KOPT-K1 (cell line): ENCODE data around the gene PICALM.
"Not testable (repeated sequence)": the region's sequence is repeated elsewhere in the genome, so short reads cannot be mapped to it uniquely, and the experiment has no call there.

ENCODE experiments used
- H3K27ac ChIP-seq: fragments of 200-600 bp; sonication (generic); 2 replicates; pipeline ENCODE4 v1.5.1; 2016; ENCODE audit warnings: antibody characterized with exemption, mild to moderate bottlenecking, low read depth, low read length; ENCODE audit not compliant: poor library complexity, severe bottlenecking
- H3K36me3 ChIP-seq: fragments of 200-600 bp; sonication (generic); 2 replicates; pipeline ENCODE4 v1.5.1; 2017; ENCODE audit warnings: antibody characterized with exemption, mild to moderate bottlenecking, low read length, moderate library complexity; ENCODE audit not compliant: insufficient read depth
- H3K9me3 ChIP-seq: fragments of 200-600 bp; sonication (generic); 2 replicates; pipeline ENCODE4 v1.5.1; 2017; ENCODE audit warnings: antibody characterized with exemption, low read length, mild to moderate bottlenecking; ENCODE audit not compliant: insufficient read depth, poor library complexity, severe bottlenecking

PICALM gene

DNA sequence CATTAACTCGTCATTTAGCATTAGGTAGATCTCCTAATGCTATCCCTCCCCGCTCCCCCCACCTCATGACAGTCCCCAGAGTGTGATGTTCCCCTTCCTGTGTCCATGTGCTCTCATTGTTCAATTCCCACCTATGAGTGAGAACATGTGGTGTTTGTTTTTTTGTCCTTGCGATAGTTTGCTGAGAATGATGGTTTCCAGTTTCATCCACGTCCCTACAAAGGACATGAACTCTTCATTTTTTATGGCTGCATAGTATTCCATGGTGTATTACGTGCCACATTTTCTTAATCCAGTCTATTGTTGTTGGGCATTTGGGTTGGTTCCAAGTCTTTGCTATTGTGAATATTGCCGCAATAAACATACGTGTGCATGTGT lies 116.8 kb downstream of the PICALM start:
- peaks cover 41% of the 10 kb centered on the region for H3K36me3 ChIP-seq
- not testable (repeated sequence) for H3K9me3 ChIP-seq, H3K27ac ChIP-seq

DNA sequence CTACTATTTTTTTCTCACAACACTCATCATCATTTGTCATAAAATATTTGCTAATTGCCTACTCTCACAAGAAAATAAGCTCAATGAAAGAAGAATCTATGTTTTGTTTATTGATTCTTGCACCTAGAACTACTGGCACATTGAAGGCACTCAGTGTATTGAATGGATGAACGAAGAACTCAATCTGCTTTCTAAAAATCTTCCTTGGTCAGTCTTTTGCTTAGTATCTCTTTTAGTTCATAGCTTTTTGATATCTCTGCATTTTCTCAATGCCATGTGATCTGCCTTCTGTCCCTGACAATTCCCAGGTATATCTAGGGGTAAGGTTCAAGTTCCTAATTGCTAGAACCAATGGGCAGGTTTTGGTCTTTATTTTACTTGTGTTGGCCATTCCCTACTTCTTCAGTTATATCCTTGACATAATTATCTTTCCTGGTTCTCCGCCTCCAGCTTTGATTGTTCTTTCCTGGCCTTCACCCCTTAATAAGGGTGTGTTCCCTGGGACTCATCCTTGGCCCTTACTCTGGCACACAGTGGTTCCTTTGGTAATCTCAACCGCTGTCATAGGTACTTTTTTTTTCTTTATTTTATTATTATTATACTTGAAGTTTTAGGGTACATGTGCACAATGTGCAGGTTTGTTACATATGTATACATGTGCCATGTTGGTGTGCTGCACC lies 117.3 kb downstream of the PICALM start:
- H3K27ac ChIP-seq = no peak overlapping the region
- H3K9me3 ChIP-seq = peaks cover 10% of the 10 kb centered on the region
- H3K36me3 ChIP-seq = peaks cover 36% of the 10 kb centered on the region

DNA sequence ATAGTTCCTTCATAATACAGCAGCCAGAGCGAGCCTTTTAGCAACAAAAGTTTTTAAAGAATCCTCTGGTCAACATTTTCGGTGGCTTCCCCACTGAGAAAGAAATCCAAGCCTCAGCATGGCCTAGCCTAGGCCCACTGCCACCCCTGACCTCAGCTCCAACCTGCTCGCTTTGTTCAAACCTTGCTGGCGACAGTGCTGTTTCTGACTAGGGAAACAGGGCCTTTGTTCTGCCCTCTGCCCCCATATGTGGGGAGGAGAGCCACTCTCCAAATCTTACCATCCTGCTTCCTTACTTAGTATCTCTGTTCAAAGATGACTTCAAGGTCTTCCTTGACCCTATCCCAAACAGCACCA lies 117.9 kb downstream of the PICALM start:
- Histone ChIP-seq H3K36me3 (peaks cover 30% of the 10 kb centered on the region), H3K27ac (no peak overlapping the region), H3K9me3 (peaks cover 10% of the 10 kb centered on the region)

DNA sequence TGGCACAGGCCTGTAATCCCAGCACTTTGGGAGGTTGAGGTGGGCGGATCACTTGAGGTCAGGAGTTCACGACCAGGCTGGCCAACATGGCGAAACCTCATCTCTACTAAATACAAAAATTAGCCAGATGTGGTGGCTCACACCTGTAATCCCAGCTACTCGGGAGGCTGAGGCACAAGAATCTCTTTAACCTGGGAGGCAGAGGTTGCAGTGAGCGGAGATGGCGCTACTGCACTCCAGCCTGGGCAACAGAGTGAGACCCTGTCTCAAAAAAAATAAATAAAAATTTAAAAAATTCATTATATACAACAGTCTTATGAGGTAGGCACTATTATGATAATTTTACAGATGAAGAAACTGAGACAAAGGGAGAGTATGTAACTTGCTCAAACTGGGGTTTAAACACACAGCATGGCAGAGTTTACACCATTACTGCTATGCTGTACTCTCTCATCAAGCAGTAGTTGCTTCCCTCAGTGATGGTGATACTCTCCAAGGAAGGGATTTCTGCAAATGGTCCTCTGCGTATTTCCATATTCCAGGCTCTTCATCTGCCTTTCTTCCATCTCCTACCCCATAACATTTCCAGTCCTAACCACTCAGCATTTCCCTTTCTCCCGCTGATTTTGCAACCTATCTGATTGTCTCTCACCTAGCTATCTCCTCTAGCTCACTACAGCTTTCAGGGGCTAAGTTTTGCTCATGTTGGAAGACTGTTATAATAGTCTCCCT lies 118.4 kb downstream of the PICALM start:
- Histone ChIP-seq H3K27ac (no peak overlapping the region), H3K9me3 (peaks cover 13% of the 10 kb centered on the region), H3K36me3 (peaks cover 25% of the 10 kb centered on the region)

DNA sequence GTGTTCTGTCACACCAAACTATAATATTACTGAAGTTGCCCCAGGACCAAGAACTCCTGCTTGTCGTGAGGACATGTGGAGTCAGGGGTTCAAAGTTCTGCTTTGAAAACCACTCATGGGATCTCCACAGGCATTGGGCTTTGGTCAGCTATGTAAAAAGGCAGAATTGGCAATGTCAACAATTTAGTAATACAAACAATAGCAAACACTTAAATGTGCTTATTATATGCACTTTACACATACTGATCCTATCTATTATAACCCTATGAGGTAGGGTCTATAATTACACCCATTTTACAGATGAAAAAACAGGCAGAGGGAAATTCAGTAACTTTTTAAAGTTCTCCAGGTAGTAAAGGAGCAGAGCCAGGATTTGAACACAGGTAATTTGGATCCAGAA lies 119.1 kb downstream of the PICALM start:
- Histone ChIP-seq H3K27ac (no peak overlapping the region), H3K36me3 (peaks cover 18% of the 10 kb centered on the region), H3K9me3 (peaks cover 20% of the 10 kb centered on the region)

DNA sequence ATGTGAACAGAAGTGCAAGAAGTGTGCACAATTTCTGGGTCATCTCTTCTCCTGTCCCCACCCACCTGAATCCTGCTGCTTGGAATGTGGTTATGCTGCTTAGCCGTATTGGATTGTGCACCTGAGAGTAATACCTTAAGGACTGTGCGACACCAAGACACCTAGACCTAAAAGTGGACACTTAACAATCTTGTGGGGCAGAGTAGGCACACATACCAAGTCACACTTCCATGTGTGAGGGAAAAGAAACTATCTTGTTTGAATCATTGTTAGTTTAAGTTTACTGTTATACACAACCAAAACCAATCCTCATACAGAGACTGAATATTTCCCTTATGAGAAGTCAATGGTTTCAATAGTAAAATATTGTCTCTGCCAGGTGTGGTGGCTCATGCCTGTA lies 120.0 kb downstream of the PICALM start:
- peaks cover 25% of the 10 kb centered on the region for H3K9me3 ChIP-seq
- no peak overlapping the region for H3K27ac ChIP-seq
- peaks cover 9% of the 10 kb centered on the region; the same call in 1 of the 2 replicates for H3K36me3 ChIP-seq

DNA sequence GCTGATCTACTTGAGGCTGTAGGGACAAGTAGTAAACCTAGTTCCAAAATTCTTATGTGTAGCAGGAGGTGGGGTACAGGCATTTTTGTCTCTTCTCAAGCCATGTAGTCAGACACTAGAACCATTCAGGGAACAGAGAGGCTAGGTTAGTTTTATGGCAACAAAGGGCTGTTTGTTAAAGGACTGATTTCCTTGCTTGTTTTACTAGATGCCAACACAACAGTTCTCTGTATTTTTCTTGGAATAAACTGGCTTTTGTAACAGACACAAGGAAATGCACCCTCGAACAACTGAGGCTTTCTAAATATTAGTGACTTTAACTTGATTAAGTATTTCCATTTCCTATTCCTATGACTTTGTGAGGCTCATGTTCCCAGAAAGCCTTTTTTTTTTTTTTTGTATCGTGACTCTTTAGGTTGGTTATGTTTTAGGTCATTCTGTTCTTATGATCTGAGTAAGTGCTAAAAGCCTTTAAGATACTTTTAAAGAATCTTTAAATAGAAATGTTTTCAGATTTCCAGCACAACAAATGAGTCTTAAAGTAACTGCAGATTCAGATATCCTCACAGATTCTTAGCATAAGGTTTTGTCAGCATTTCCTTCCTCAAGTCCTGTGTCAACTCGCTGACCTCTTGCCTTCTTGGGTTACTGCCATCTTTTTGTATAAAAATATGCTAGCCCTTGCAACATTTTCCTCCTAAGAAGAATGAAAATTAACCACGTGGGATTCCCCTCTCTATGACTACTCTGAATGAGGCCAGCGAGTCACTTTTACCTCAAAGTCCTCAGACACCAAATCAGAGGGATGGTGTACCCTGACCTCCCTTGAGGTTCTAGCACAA lies 121.2 kb downstream of the PICALM start:
- Histone ChIP-seq H3K36me3 (no peaks in the 10 kb centered on the region), H3K27ac (no peak overlapping the region)

DNA sequence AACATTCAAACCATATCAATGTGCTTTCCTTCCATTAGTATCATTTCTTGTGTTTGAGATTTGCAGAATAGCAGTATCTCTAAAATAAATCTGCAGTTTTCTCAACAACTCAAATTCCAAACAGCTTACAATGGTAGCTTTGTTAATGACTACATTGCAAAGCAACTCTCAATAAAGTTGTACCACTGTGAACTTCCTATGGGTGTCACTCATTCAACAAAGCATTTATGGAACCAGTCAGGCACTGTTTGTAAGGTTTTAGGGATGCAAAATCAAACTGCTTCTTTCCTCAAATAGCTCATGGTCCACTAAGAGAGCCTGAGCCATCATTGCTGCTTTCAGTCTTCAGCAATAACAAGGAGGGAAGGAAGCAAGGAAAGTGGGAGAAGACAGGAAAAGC lies 122.7 kb downstream of the PICALM start:
- Histone ChIP-seq H3K9me3 (peaks cover 16% of the 10 kb centered on the region), H3K36me3 (no peaks in the 10 kb centered on the region), H3K27ac (no peak overlapping the region)

More for the DNA sequence above, 121.2 kb downstream of the PICALM start:
- H3K9me3 ChIP-seq = peaks cover 16% of the 10 kb centered on the region

DNA sequence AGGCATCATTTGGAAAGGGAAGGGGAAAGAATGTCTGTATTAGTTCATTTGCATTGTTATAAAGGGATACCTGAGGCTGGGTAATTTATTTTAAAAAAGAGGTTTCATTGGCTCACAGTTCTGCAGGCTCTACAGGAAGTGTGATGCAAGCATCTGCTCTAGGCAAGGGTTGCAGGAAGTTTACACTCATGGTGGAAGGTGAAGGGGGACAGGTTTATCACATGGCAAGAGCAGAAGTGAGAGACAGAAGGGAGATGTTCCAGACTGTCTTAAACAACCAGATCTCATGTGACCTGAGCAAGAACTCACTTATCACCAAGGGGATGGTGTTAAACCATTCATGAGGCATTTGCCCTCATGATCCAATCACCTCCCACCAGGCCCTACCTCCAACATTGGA lies 123.1 kb downstream of the PICALM start:
- H3K27ac ChIP-seq = no peak overlapping the region
- peaks cover 16% of the 10 kb centered on the region for H3K9me3 ChIP-seq
- no peaks in the 10 kb centered on the region for H3K36me3 ChIP-seq

DNA sequence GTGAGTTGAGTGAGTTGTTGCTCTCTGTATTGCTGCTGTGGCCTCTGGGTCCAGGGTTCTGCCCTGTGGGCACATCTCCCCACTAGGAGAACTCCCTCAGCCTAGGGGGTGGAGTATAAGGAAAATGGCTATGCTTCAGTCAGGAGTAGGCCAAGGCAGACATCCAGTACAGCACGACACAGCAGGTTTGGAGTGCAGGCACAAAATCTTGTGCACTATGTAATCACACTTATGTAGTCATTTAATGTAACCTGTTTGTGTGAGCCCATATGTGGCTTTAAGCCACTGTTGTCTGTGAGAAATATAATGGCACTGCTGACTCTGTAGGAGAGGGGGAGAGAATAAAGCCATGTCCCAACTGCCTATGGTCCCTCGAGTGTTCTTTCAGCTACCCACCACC lies 123.6 kb downstream of the PICALM start:
- H3K9me3 ChIP-seq = peaks cover 16% of the 10 kb centered on the region
- no peak overlapping the region for H3K27ac ChIP-seq
- H3K36me3 ChIP-seq = no peaks in the 10 kb centered on the region

DNA sequence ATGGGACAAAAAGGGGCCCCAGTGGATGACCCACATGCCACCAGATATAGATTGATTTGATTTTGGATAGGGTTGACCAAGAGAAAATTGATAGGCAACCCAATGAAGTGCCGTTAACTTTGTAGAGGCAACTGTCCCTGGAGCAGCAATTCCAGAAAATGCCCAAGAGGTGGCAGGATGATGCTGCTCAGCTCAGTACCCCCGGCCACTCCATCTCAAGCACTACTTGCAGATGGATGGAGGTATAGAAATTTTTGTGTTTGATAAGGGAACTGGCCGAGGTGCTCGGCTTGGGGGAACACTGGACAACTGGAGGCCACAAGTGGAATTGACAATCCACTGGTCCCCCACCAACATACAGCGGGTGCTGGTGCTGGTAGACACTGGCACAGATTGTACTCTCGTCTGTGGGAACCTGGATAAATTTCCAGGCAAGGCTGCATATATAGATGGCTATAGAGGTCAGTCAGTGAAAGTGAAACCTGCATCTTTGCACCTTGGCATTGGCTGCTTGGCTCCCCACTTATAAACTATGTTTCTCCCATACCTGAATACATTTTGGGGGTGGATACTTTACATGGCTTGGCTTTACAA lies 127.4 kb downstream of the PICALM start:
- H3K27ac ChIP-seq = no peak overlapping the region
- H3K9me3 ChIP-seq = peaks cover 16% of the 10 kb centered on the region
- H3K36me3 ChIP-seq = no peaks in the 10 kb centered on the region

DNA sequence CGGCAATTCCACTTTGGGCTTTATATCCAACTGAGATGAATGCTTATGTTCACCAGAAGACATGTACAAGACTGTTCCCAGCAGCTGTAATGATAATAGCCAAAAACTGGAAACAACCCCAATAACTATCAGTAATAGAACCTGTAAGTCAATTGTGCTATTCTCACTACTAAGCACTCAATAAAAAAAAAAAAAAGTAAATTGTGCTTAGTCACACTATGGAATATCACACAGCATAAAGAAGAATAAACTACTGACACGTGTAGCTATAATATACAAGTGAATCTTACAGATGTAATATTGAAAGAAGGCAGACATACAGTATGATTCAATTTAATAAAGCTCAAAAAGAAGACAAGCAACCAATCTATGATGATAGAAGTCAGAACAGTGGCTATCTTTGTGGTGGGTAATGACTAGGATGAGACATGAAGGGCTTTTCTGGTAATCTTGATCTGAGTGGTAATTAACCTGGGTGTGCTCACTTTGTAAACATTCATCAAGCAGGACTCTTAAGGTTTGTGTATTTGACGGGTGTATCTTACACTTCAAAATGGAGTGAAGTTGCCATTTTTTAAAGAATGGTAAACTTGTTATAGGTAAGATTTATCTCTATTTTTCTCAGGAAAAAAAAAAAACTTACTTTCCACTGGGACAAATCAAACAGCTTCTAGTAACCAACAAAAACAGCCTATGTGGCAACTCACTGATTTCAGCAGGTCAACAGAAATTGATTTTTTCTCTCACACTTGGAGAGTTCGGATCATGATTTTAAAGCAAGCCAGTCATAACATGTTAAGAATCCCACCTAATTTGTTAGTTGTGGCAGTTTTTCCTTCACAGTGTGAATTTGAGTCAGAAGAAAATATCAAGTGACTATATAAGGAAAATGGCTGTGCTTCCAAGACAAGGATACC lies 129.5 kb downstream of the PICALM start:
- Histone ChIP-seq H3K9me3 (peaks cover 11% of the 10 kb centered on the region), H3K27ac (no peak overlapping the region), H3K36me3 (no peaks in the 10 kb centered on the region)

DNA sequence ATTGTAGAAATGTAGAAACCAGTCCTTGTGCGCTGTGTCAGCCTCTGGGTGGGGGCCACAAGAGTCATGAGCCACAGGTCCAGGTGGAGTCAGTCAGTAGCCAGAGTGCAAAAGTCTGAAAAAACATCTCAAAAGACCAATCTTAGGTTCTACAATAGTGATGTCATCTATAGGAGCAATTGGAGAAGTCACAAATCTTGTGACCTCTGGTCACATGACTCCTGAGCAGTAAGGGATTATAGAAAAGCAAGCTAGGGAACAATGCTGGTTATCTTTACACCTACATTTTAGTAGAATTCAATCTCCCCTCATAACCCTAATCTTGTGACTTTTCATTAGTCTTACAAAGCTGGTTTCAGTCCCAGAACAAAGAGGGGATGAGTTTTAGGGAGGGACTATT lies 131.0 kb downstream of the PICALM start:
- Histone ChIP-seq H3K9me3 (peaks cover 10% of the 10 kb centered on the region), H3K36me3 (no peaks in the 10 kb centered on the region), H3K27ac (no peak overlapping the region)

DNA sequence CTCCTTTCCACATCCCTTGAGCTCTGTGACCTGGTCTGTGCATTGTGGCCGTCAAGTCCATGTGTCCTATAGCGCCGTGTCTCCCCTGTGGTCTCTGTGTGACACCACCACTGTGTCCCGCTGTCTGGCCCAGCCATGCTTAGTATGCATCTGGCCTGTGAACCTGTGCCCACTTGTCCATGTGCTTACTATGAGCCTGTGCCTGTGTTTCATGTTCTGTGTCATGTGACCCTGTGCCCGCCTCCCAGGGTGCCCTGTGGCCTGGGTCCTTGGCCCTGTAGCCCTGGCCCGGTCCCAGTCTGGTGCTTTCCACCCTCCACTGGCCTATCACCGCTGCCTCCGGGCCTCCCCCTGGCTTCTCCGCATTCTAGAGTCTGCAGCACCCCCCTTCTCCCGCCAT lies 133.1 kb downstream of the PICALM start:
- H3K27ac ChIP-seq = no peak overlapping the region
- peaks cover 10% of the 10 kb centered on the region for H3K9me3 ChIP-seq
- H3K36me3 ChIP-seq = no peaks in the 10 kb centered on the region
